ENCODE measurements around the gene RRAGB. TPM values are rescaled to one million over a fixed set of nuclear protein-coding genes. Genes with fewer than 3 reads are reported as not detected.

RRAGB gene
- polyA plus RNA-seq, 1 of the 3 experiments (the other 2 are of a cell fraction): 13.1 TPM

GRCh38 chrX:55794405-55794804 is 76.9 kb downstream of the RRAGB start:
- no peaks in the 10 kb centered on the region for H3K9me2 ChIP-seq
- no peaks in the 10 kb centered on the region for H3K79me2 ChIP-seq (ENCODE audit: insufficient read depth)
- no peak overlapping the region for H3K4me2 ChIP-seq
- POLR2A ChIA-PET: no interaction called here
- H3K27ac ChIP-seq (ENCODE audit: low read depth in 2 of 2, low read length in 1 of 2): no peak overlapping the region
- H3K4me1 ChIP-seq (ENCODE audit: control insufficient read depth in 1 of 2, insufficient read depth in 2 of 2, low read depth in 1 of 2, low read length in 1 of 2): no peaks in the 10 kb centered on the region
- H3K27me3 ChIP-seq (ENCODE audit: insufficient read depth): no peaks in the 10 kb centered on the region; the same call in 1 of the 2 replicates
- H2AFZ ChIP-seq (ENCODE audit: low read depth): no peak overlapping the region
- TF ChIP-seq GATA2 (CRISPR knock-in tag; IDR thresholded peaks at IDR 0.05) (no peak), USF1 (IDR thresholded peaks at IDR 0.05; ENCODE audit: borderline replicate concordance, low read depth) (no peak), FOXM1 (IDR thresholded peaks at IDR 0.05; ENCODE audit: low read depth) (no peak), RXRA (IDR thresholded peaks at IDR 0.05; ENCODE audit: borderline replicate concordance, low read depth) (no peak), GABPA (IDR thresholded peaks at IDR 0.05; ENCODE audit: low read depth) (no peak), TCF12 (IDR thresholded peaks at IDR 0.05) (no peak)
- CTCF ChIA-PET: no interaction called here
- H3K4me3 ChIP-seq (ENCODE audit: low read depth in 2 of 2, low read length in 1 of 2): no peak overlapping the region
- DNase-seq: no peak
- H3F3A ChIP-seq (replicated peaks; ENCODE audit: insufficient read depth): no peaks in the 10 kb centered on the region
- no peaks in the 10 kb centered on the region for H3K36me3 ChIP-seq (replicated peaks in 1 of 2; ENCODE audit: control insufficient read depth in 1 of 2, insufficient read depth in 2 of 2, low read length in 1 of 2)
- WGBS (ENCODE audit: low lambda C conversion rate): 8% methylated on average over 1 of the region's 1 CpG
- H3K9me3 ChIP-seq: no peaks in the 10 kb centered on the region
- no peaks in the 10 kb centered on the region for H4K20me1 ChIP-seq (ENCODE audit: insufficient read depth)
- H3K9ac ChIP-seq: no peak overlapping the region

GRCh38 chrX:55796496-55796895 is 78.9 kb downstream of the RRAGB start:
- H3K4me1 ChIP-seq (ENCODE audit: control insufficient read depth in 1 of 2, insufficient read depth in 2 of 2, low read depth in 1 of 2, low read length in 1 of 2): no peaks in the 10 kb centered on the region
- no peaks in the 10 kb centered on the region for H3K9me2 ChIP-seq
- H3K9ac ChIP-seq: no peak overlapping the region
- no peak overlapping the region for H3K27ac ChIP-seq (ENCODE audit: low read depth in 2 of 2, low read length in 1 of 2)
- no peak overlapping the region for H3K4me3 ChIP-seq (ENCODE audit: low read depth in 2 of 2, low read length in 1 of 2)
- 1% methylated on average over 3 of the region's 3 CpGs for WGBS (ENCODE audit: low lambda C conversion rate)
- no peaks in the 10 kb centered on the region for H3F3A ChIP-seq (replicated peaks; ENCODE audit: insufficient read depth)
- ChIA-PET CTCF (no interaction called here), POLR2A (no interaction called here)
- no peak overlapping the region for H3K4me2 ChIP-seq
- no peak for TF ChIP-seq NFIC (IDR thresholded peaks at IDR 0.05; ENCODE audit: borderline replicate concordance)
- TF ChIP-seq IRF3 (IDR thresholded peaks at IDR 0.05; ENCODE audit: low read depth, low read length): no peak
- TF ChIP-seq RAD21 (IDR thresholded peaks at IDR 0.05; ENCODE audit: low read length): no peak
- TF ChIP-seq TAF1 (IDR thresholded peaks at IDR 0.05; ENCODE audit: borderline replicate concordance, low read depth, low read length): no peak
- H4K20me1 ChIP-seq (ENCODE audit: insufficient read depth): no peaks in the 10 kb centered on the region
- H3K27me3 ChIP-seq (ENCODE audit: insufficient read depth): no peaks in the 10 kb centered on the region; the same call in 1 of the 2 replicates
- H3K9me3 ChIP-seq: no peaks in the 10 kb centered on the region
- no peak for DNase-seq
- H2AFZ ChIP-seq (ENCODE audit: low read depth): no peak overlapping the region
- H3K36me3 ChIP-seq (replicated peaks in 1 of 2; ENCODE audit: control insufficient read depth in 1 of 2, insufficient read depth in 2 of 2, low read length in 1 of 2): no peaks in the 10 kb centered on the region
- H3K79me2 ChIP-seq (ENCODE audit: insufficient read depth): no peaks in the 10 kb centered on the region

- H3K4me3 ChIP-seq (ENCODE audit: low read depth in 2 of 2, low read length in 1 of 2): no peak overlapping the region
- no peak overlapping the region for H2AFZ ChIP-seq (ENCODE audit: low read depth)
- no peaks in the 10 kb centered on the region for H3K79me2 ChIP-seq (ENCODE audit: insufficient read depth)
- H3K27me3 ChIP-seq (ENCODE audit: insufficient read depth): no peaks in the 10 kb centered on the region
- H3F3A ChIP-seq (replicated peaks; ENCODE audit: insufficient read depth): no peaks in the 10 kb centered on the region
- no peaks in the 10 kb centered on the region for H3K9me3 ChIP-seq
- H3K4me1 ChIP-seq (ENCODE audit: control insufficient read depth in 1 of 2, insufficient read depth in 2 of 2, low read depth in 1 of 2, low read length in 1 of 2): no peaks in the 10 kb centered on the region
- H3K27ac ChIP-seq (ENCODE audit: low read depth in 2 of 2, low read length in 1 of 2): no peak overlapping the region
- WGBS (ENCODE audit: low lambda C conversion rate): 0% methylated on average over 1 of the region's 1 CpG
- no peak overlapping the region for H3K4me2 ChIP-seq
- H3K36me3 ChIP-seq (replicated peaks in 1 of 2; ENCODE audit: control insufficient read depth in 1 of 2, insufficient read depth in 2 of 2, low read length in 1 of 2): no peaks in the 10 kb centered on the region
- H4K20me1 ChIP-seq (ENCODE audit: insufficient read depth): no peaks in the 10 kb centered on the region
- ChIA-PET POLR2A (no interaction called here), CTCF (no interaction called here)
- DNase-seq: no peak
- H3K9me2 ChIP-seq: no peaks in the 10 kb centered on the region
- H3K9ac ChIP-seq: no peak overlapping the region
- TF ChIP-seq MEF2A (IDR thresholded peaks at IDR 0.05; ENCODE audit: borderline replicate concordance, low read depth) (no peak), SIN3A (IDR thresholded peaks at IDR 0.05; ENCODE audit: borderline replicate concordance, low read depth, low read length) (no peak), JUND (IDR thresholded peaks at IDR 0.05) (no peak), RFX5 (IDR thresholded peaks at IDR 0.05; ENCODE audit: low read length) (no peak), IRF3 (IDR thresholded peaks at IDR 0.05; ENCODE audit: low read depth, low read length) (no peak), MXI1 (IDR thresholded peaks at IDR 0.05; ENCODE audit: low read depth, low read length) (no peak), YY1 (IDR thresholded peaks at IDR 0.05; ENCODE audit: low read depth) (no peak), ZBTB33 (IDR thresholded peaks at IDR 0.05; ENCODE audit: borderline replicate concordance, low read depth) (no peak), FOXJ3 (CRISPR knock-in tag; IDR thresholded peaks at IDR 0.05) (no peak), GABPA (IDR thresholded peaks at IDR 0.05; ENCODE audit: low read depth) (no peak), NRF1 (IDR thresholded peaks at IDR 0.05; ENCODE audit: low read depth, low read length) (no peak), RXRA (IDR thresholded peaks at IDR 0.05; ENCODE audit: borderline replicate concordance, low read depth) (no peak), NFIC (IDR thresholded peaks at IDR 0.05; ENCODE audit: borderline replicate concordance) (no peak)
Measured at GRCh38 chrX:55801811-55802210, 84.3 kb downstream of the RRAGB start.

All from SK-N-SH (cell line).